Endothelial cell of umbilical vein (primary cell): ENCODE data around the gene MCM3AP.

Experiments used
- CTCF ChIP-seq, 2 donors: IDR thresholded peaks; 1 replicate in 1 of 2; 2 replicates in 1 of 2; pipeline ENCODE4 v1.5.1; 2011; ENCODE audit warnings: low read length in 2 of 2, mild to moderate bottlenecking in 2 of 2, moderate library complexity in 2 of 2, control low read depth in 1 of 2, inconsistent platforms in 1 of 2, low read depth in 1 of 2; ENCODE audit not compliant: insufficient read depth in 1 of 2; ENCODE audit errors: extremely low read depth in 1 of 2
- EZH2 ChIP-seq: IDR thresholded peaks from 2 replicates; pipeline ENCODE4 v1.6.1; 2012; ENCODE audit warnings: borderline replicate concordance, low read depth, mild to moderate bottlenecking, moderate library complexity, low read length, inconsistent platforms; ENCODE audit not compliant: severe bottlenecking
- FOS ChIP-seq: IDR thresholded peaks from 2 replicates; pipeline ENCODE4 v1.6.1; 2011; ENCODE audit warnings: mild to moderate bottlenecking, low read length, moderate library complexity, borderline replicate concordance; ENCODE audit not compliant: insufficient read depth
- GATA2 ChIP-seq: IDR thresholded peaks from 2 replicates; pipeline ENCODE4 v1.7.0; 2011; ENCODE audit warnings: low read depth, mild to moderate bottlenecking, moderate library complexity, mixed read lengths, low read length; ENCODE audit not compliant: insufficient read length, insufficient read depth
- MAX ChIP-seq: IDR thresholded peaks from 2 replicates; pipeline ENCODE4 v1.6.1; 2011; ENCODE audit not compliant: insufficient read depth, insufficient read length
- MYC ChIP-seq: IDR thresholded peaks from one replicate; pipeline ENCODE4 v1.6.1; 2011; ENCODE audit warnings: mild to moderate bottlenecking, low read depth, low read length
- POLR2A ChIP-seq: IDR thresholded peaks from 2 replicates; pipeline ENCODE4 v1.6.1; 2012; ENCODE audit warnings: low read depth, mild to moderate bottlenecking, control low read depth, low read length
- POLR2AphosphoS5 ChIP-seq: IDR thresholded peaks from 2 replicates; pipeline ENCODE4 v1.6.1; 2012; ENCODE audit warnings: low read depth, mild to moderate bottlenecking, control low read depth, low read length, moderate library complexity; ENCODE audit not compliant: insufficient read depth

DNA sequence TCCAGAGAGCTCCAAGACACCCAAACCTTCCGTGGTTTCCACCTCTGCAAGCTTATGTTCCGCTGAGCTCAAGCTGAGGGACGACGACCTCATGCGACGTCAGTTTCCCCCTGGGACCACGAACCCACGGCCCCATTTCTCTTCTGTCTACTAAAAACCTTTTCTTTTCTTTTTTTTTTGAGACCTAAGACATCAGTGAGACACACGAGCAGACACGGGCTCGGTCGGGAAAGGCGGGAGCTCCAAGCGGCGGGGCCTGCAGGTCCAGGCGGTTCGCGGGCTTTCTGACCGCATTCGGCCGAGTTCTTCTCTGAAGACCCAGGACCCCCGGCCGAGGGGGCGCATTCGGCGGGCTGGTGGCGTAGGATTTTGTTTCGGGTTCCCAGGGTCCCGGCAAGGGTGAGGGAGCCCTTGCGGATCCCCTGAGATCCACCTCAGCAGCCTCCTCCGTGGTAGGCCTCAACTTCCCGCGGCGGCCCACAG is 37.9 kb upstream of the MCM3AP start:
- TF ChIP-seq POLR2AphosphoS5 (no peak), FOS (no peak), CTCF (IDR thresholded peaks at IDR 0.05; ENCODE audit: extremely low read depth in 1 of 2, insufficient read depth in 1 of 2, low read depth in 1 of 2, low read length in 2 of 2) (no peak), POLR2A (no peak), EZH2 (no peak), MAX (no peak), MYC (no peak), GATA2 (no peak)
